ENCODE results near the gene SLC25A13.

Gene SLC25A13

DNA sequence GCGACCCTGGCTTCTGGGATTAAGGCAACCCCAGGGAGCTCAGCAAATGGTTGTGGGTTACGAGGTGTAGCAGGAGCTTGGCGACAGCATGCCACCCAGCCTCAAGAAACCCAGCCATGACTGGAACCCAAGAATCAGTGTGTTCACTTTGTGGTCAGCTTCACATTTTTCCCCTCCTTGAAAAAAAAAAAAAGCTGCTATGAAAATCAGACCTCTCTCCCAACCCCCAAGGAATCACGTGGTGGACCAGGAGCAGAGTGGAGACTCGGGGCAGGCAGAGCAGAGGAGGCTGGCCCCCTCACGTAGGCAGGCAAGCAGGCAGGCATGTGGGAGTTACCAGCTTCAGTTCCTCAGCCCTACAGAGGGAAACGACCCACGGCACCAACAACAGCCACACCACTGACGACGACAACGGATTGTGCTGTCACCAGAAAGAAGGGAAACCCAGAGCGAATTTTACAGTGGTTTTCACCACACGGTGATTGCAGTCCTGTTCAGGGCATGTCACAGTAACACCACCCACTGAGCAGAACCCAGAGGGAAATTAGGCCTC, 203.4 kb downstream of the SLC25A13 start:
- no peak for TF ChIP-seq CTCF (conservative IDR thresholded peaks at IDR 0.05; ENCODE audit: low read depth, low read length)
- no peak overlapping the region for H3K4me3 ChIP-seq (ENCODE audit: low read depth, low read length)
- DNase-seq (ENCODE audit: low read depth), result peak; percentile 30

- no peak for DNase-seq (ENCODE audit: low read depth)
- H3K4me3 ChIP-seq (ENCODE audit: low read depth, low read length), result no peak overlapping the region
- no peak for TF ChIP-seq CTCF (conservative IDR thresholded peaks at IDR 0.05; ENCODE audit: low read depth, low read length)
Observed at GRCh38 chr7:96116173-96116572, 205.7 kb downstream of the SLC25A13 start.

- DNase-seq (ENCODE audit: low read depth), result no peak
- no peak for TF ChIP-seq CTCF (conservative IDR thresholded peaks at IDR 0.05; ENCODE audit: low read depth, low read length)
- H3K4me3 ChIP-seq (ENCODE audit: low read depth, low read length), result no peak overlapping the region
Observed at GRCh38 chr7:96114190-96114589, 207.7 kb downstream of the SLC25A13 start.

- no peak overlapping the region for H3K4me3 ChIP-seq (ENCODE audit: low read depth, low read length)
- no peak for DNase-seq (ENCODE audit: low read depth)
- TF ChIP-seq CTCF (conservative IDR thresholded peaks at IDR 0.05; ENCODE audit: low read depth, low read length), result no peak
Observed at GRCh38 chr7:96111405-96111804, 210.5 kb downstream of the SLC25A13 start.

- no peak for TF ChIP-seq CTCF (conservative IDR thresholded peaks at IDR 0.05; ENCODE audit: low read depth, low read length)
- DNase-seq (ENCODE audit: low read depth), result no peak
- no peak overlapping the region for H3K4me3 ChIP-seq (ENCODE audit: low read depth, low read length)
Observed at GRCh38 chr7:96104984-96105383, 216.9 kb downstream of the SLC25A13 start.

DNA sequence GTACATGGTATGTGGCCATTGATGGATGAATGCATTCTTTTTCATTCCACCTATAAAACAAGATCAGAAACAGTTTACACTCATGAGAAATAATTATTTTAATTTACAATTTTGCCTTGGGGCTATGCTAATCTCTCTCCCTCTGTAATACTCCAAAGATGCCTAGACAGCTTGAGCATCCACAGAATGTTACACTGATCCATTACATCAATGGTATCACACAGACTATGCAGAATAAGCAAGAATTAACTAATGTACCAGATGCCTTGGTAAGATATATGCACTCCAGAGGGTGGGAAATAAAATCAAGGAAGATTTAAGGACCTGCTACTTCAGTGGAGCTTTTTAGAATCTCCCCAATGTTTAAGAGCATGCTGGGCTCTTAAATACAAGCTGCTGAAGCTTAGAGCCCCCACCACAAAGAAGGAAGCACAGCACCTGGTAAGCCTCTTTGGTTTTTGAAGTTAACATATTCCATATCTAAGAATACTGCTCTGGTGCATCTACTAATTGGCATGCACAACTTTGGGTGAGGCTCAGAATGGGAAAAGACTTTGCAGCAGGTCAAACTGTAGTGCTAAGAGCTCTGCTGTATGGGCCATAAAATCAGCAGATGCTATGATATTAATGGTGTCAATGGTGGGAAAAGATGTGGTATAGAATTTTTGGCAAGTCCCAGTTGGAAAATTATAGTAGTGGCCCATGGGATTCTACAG, 219.6 kb downstream of the SLC25A13 start:
- no peak for TF ChIP-seq CTCF (conservative IDR thresholded peaks at IDR 0.05; ENCODE audit: low read depth, low read length)

GRCh38 chr7:96100737-96101136, 221.2 kb downstream of the SLC25A13 start:
- no peak for DNase-seq (ENCODE audit: low read depth)
- no peak for TF ChIP-seq CTCF (conservative IDR thresholded peaks at IDR 0.05; ENCODE audit: low read depth, low read length)
- no peak overlapping the region for H3K4me3 ChIP-seq (ENCODE audit: low read depth, low read length)

More for the DNA sequence above, 219.6 kb downstream of the SLC25A13 start:
- DNase-seq (ENCODE audit: low read depth), result no peak
- no peak overlapping the region for H3K4me3 ChIP-seq (ENCODE audit: low read depth, low read length)
